Cardiac muscle cell (in vitro differentiated cells and primary cell): ENCODE measurements around the gene PDE4A. TPM values are rescaled to one million over a fixed set of nuclear protein-coding genes. Genes with fewer than 3 reads are reported as not detected.
A peak's percentile ranks its signal among the peaks of the same experiment; 100 is the strongest.

Experiments used
- DNase-seq, 2 donors: peaks; one replicate each; pipeline versions ENCODE4 v3.0.0 to v3.0.0-alpha.2; 2010 to 2017; ENCODE audit warnings: low read depth in 1 of 2, low spot score in 1 of 2
- H3K27ac ChIP-seq: fragments of 200-600 bp; sonication (generic); 2 replicates; pipeline ENCODE4 v1.5.1; 2016
- H3K27me3 ChIP-seq: fragments of 200-600 bp; sonication (generic); 2 replicates; pipeline ENCODE4 v1.6.0; 2016; ENCODE audit warnings: control low read depth
- H3K36me3 ChIP-seq: fragments of 200-600 bp; sonication (generic); 2 replicates; pipeline ENCODE4 v1.5.1; 2016; ENCODE audit warnings: control low read depth
- H3K4me1 ChIP-seq: fragments of 200-600 bp; sonication (generic); 2 replicates; pipeline ENCODE4 v1.8.1; 2017; ENCODE audit warnings: low read depth, mild to moderate bottlenecking, mixed run types
- H3K4me3 ChIP-seq: fragments of 200-600 bp; sonication (generic); 2 replicates; pipeline ENCODE4 v1.5.1; 2016; ENCODE audit warnings: mild to moderate bottlenecking
- H3K9me3 ChIP-seq: fragments of 200-600 bp; sonication (generic); 2 replicates; pipeline ENCODE4 v1.5.1; 2017; ENCODE audit warnings: low read depth, mild to moderate bottlenecking, control low read depth
- CTCF ChIP-seq: IDR thresholded peaks from 2 replicates; pipeline ENCODE4 v1.5.1; 2012; ENCODE audit warnings: low read depth, mild to moderate bottlenecking, low read length
- polyA plus RNA-seq: library from polyadenylated mRNA; unstranded; fragments of >200 nt; fragmentation: Nextera tagmentation; extraction: Ambion mirVana; gene quantifications from 2 replicates; pipeline ENCODE4 v1.2.1, GENCODE V29; 2016
- total RNA-seq: library from RNA; depleted of rRNA; stranded (reverse); fragments of >200 nt; gene quantifications from 2 replicates; pipeline ENCODE4 v1.2.3, GENCODE V29; 2016

Gene PDE4A
- total and polyA plus RNA-seq, 2 experiments from 2014 or later = 2.4 to 2.5 TPM

- Histone ChIP-seq H3K27ac (no peak overlapping the region), H3K4me1 (no peaks in the 10 kb centered on the region), H3K27me3 (peaks cover 7% of the 10 kb centered on the region), H3K4me3 (no peak overlapping the region), H3K9me3 (no peaks in the 10 kb centered on the region), H3K36me3 (peaks cover 7% of the 10 kb centered on the region)
- TF ChIP-seq CTCF = no peak
- DNase-seq = no peak
Observed at GRCh38 chr19:10399878-10400277, 20.5 kb upstream of the PDE4A start.

- Histone ChIP-seq H3K4me1 (no peaks in the 10 kb centered on the region), H3K9me3 (no peaks in the 10 kb centered on the region), H3K27me3 (peaks cover 32% of the 10 kb centered on the region), H3K4me3 (peak overlapping the region; percentile 84), H3K27ac (no peak overlapping the region), H3K36me3 (no peaks in the 10 kb centered on the region)
- peak in 1 of 2 donors; percentile 59 for DNase-seq
- no peak for TF ChIP-seq CTCF
Observed at GRCh38 chr19:10402441-10403038, 17.8 kb upstream of the PDE4A start.

- Histone ChIP-seq H3K4me3 (peak within 1 kb of the TSS; percentile 84), H3K27ac (no peak within 1 kb of the TSS), H3K27me3 (peaks cover 37% of the 10 kb centered on the region), H3K4me1 (no peaks in the 10 kb centered on the region), H3K36me3 (no peaks in the 10 kb centered on the region), H3K9me3 (no peaks in the 10 kb centered on the region)
- TF ChIP-seq CTCF = no peak
- peak; percentile 98 for DNase-seq
Observed at GRCh38 chr19:10403137-10404021, 17.0 kb upstream of the PDE4A start, which contains the start of gene CDC37. Gene CDC37 (minus strand): TSS chr19:10403542. CDS start chr19:10403479, 63 bp downstream.

GRCh38 chr19:10404888-10405820 is 15.2 kb upstream of the PDE4A start:
- no peak for TF ChIP-seq CTCF
- H3K4me1 ChIP-seq = no peaks in the 10 kb centered on the region
- peaks cover 41% of the 10 kb centered on the region for H3K27me3 ChIP-seq
- H3K4me3 ChIP-seq = peak overlapping the region; percentile 84
- no peak overlapping the region for H3K27ac ChIP-seq
- no peak for DNase-seq
- no peaks in the 10 kb centered on the region for H3K9me3 ChIP-seq
- H3K36me3 ChIP-seq = no peaks in the 10 kb centered on the region

- Histone ChIP-seq H3K4me1 (no peaks in the 10 kb centered on the region), H3K4me3 (no peak overlapping the region), H3K9me3 (no peaks in the 10 kb centered on the region), H3K27me3 (peaks cover 41% of the 10 kb centered on the region), H3K36me3 (no peaks in the 10 kb centered on the region), H3K27ac (no peak overlapping the region)
- no peak for TF ChIP-seq CTCF
- no peak for DNase-seq
Observed at GRCh38 chr19:10406191-10406590, 14.1 kb upstream of the PDE4A start.
